Dedifferentiated amniotic fluid mesenchymal stem cell (primary cell): ENCODE data around the gene ATAD1.
"Not testable (repeated sequence)": the region's sequence is repeated elsewhere in the genome, so short reads cannot be mapped to it uniquely, and the experiment has no call there.

Source experiments
- DNase-seq: peaks from one replicate; pipeline ENCODE4 v3.0.0-alpha.2; 2016; ENCODE audit errors: extremely low spot score

ATAD1 gene, protein sequence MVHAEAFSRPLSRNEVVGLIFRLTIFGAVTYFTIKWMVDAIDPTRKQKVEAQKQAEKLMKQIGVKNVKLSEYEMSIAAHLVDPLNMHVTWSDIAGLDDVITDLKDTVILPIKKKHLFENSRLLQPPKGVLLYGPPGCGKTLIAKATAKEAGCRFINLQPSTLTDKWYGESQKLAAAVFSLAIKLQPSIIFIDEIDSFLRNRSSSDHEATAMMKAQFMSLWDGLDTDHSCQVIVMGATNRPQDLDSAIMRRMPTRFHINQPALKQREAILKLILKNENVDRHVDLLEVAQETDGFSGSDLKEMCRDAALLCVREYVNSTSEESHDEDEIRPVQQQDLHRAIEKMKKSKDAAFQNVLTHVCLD

DNA sequence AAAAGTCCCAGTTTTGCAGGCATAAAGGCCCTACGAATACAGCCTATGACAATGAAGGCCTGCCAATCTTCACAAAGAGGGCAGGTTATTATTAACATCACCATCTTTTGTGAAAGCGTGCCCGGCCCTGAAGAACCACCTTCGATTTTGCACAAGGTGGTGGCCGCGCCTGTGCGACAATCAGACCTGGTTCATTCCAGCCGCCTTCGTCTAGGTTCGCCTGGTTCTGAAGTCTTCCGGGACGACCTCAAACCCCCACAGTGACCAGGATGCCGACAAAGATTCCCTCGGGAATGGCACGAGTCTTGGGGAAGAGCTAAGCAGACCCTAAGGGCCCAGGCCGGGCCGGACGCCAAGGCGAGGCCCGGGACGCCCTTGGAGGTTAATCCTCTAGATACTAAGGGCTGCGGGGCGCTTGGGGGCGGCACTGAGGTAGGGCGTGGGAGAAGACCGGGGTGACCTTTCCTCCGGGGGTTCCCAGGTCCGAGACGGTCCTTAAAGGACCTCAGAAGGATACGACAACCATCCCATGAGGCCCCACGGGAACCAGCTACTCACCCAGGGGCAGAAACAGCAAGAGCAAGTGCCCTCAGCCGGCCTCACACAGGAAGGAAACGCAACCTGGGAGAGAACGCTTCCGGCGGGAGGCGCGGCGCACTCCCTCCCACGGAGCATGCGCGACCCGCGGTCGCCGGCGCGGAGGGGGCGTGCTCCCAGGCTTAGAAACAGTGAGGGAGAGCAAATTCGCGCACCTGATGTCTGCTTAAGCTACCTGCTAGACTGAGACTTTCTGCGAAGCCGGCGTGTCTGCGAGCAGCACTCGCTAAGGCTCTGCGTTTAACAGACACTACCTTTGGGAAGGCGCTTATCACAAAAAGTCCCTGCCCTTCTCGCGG, at the start of gene ATAD1:
Gene ATAD1, minus strand, starts transcription at position 618 of the 896 bp plus-strand sequence. CDS start 3,627 bp downstream, outside the sequence.
- peak; percentile 62 for DNase-seq

DNA sequence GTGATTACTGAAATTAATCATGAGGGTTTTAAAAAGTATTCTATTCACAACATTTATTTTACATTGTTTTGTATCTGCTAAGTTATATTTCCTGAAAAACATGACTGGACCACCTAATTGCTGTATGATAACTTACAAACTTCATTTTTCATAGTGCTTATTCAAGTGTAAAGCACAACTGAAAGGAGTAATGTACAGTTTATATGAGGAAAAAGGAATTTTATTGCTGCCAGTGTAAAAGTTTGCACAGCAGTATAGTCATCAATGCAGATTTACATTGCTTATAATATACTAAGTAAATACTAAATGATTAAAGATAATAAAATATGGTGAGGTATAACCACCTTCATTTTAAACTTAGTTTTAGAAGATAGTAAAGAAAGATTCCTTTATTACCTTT, 49.4 kb upstream of the ATAD1 start:
- DNase-seq = no peak

DNA sequence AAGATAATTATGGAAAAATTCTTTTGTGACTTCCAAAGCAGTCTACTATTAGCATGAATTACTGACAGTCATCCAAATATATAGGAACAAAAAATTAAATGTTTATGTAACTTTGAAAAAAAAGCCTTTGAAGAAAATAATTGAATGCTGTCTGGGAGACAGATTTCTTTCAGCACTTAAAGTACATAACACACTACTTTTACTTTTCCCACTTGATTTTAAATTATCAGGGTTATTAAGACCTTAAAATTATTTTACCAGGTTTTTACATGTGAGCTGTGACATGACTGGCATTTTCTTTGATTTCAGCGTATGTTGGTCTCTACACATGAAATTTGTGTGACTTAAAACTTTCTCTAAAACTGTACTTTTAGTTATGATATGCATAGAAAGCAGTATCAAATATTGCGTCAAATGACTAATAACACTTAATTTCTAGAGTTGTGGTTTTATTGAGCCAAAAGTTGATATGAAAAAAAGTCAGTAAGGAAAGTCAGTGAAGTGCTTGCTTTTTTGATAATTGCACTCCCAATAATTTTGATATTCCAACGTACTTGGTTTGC, 48.5 kb upstream of the ATAD1 start:
- DNase-seq = no peak

DNA sequence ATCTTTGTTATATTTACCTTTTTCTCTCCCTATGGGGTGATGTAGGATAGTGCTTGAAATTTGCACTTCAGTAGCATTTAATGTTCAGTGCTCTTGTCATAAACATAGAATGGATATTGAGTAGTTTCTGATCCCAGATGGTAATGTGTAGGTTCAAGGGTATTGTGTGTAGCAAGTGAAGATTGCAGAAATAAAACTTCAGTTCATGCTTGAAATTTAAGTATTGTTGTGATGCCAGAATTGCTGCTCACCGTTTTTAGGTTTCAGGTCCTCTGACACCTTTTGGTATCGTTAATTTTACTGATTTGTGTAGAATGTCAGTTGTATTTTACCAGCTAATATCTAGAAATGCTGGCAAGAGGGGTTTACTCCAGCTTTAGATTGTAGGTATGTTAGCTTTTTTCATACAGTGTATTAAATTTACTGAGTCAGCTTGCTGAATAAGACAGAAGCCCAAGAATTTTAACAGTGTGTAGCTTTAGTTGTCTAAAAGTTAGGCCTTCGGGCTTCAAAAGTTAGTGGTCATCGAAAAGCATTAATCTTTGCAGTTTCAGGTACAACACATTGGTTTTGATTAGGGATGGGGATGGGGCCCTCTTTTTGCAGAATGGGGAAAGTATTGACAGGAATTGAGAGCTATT, 47.3 kb upstream of the ATAD1 start:
- no peak for DNase-seq

DNA sequence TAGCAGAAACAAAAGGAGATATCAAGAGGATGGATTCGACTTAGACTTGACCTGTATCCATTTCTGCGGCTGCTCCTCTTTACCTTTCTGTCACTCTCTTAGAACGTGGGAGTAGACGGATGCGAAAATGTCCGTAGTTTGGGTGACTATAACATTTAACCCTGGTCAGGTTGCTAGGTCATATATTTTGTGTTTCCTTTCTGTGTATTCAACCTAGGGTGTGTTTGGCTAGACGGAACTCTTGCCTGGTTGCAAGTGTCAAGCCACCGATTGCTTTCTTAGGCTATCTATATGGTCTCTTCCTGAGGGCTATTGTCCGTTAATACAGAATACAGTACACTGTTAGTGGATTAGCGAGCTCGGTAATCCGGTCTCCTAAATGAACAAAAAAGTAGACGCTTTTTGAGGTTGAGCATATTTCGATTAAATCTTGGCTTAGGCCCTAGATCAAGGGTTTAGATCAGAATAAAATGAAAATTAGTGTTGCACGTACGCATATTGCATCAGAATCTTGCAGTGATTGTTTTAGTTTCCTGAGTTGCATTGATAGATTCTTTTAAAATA, 46.6 kb upstream of the ATAD1 start:
- no peak for DNase-seq

DNA sequence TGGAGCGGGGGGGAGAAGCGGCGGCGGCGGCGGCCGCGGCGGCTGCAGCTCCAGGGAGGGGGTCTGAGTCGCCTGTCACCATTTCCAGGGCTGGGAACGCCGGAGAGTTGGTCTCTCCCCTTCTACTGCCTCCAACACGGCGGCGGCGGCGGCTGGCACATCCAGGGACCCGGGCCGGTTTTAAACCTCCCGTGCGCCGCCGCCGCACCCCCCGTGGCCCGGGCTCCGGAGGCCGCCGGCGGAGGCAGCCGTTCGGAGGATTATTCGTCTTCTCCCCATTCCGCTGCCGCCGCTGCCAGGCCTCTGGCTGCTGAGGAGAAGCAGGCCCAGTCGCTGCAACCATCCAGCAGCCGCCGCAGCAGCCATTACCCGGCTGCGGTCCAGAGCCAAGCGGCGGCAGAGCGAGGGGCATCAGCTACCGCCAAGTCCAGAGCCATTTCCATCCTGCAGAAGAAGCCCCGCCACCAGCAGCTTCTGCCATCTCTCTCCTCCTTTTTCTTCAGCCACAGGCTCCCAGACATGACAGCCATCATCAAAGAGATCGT, 46.0 kb upstream of the ATAD1 start:
- not testable (repeated sequence) for DNase-seq

DNA sequence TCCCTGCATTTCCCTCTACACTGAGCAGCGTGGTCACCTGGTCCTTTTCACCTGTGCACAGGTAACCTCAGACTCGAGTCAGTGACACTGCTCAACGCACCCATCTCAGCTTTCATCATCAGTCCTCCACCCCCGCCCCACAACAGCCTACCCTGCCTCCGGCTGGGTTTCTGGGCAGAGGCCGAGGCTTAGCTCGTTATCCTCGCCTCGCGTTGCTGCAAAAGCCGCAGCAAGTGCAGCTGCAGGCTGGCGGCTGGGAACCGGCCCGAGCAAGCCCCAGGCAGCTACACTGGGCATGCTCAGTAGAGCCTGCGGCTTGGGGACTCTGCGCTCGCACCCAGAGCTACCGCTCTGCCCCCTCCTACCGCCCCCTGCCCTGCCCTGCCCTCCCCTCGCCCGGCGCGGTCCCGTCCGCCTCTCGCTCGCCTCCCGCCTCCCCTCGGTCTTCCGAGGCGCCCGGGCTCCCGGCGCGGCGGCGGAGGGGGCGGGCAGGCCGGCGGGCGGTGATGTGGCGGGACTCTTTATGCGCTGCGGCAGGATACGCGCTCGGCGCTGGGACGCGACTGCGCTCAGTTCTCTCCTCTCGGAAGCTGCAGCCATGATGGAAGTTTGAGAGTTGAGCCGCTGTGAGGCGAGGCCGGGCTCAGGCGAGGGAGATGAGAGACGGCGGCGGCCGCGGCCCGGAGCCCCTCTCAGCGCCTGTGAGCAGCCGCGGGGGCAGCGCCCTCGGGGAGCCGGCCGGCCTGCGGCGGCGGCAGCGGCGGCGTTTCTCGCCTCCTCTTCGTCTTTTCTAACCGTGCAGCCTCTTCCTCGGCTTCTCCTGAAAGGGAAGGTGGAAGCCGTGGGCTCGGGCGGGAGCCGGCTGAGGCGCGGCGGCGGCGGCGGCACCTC, 45.3 kb upstream of the ATAD1 start, which contains the start of the genes KLLN and PTEN:
Gene KLLN, minus strand, starts transcription at position 481 of the 891 bp plus-strand sequence. CDS start 1,046 bp downstream, outside the sequence.
Gene PTEN, plus strand, starts transcription at position 573 of the 891 bp plus-strand sequence. CDS start 845 bp downstream, outside the sequence.
- DNase-seq = peak; percentile 91

DNA sequence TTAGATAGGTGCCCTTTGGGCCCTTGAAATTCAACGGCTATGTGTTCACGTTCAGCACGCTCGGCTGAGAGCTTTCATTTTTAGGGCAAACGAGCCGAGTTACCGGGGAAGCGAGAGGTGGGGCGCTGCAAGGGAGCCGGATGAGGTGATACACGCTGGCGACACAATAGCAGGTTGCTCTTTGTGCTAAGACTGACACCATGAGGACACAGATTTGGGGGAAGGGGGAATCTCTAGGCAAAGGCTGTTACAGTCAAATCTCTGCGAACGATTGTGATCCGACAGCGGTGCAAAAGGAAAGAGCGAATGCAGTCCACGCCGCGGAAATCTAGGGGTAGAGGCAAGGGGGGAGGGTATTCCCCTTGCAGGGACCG, 44.6 kb upstream of the ATAD1 start:
- DNase-seq = peak; percentile 34

DNA sequence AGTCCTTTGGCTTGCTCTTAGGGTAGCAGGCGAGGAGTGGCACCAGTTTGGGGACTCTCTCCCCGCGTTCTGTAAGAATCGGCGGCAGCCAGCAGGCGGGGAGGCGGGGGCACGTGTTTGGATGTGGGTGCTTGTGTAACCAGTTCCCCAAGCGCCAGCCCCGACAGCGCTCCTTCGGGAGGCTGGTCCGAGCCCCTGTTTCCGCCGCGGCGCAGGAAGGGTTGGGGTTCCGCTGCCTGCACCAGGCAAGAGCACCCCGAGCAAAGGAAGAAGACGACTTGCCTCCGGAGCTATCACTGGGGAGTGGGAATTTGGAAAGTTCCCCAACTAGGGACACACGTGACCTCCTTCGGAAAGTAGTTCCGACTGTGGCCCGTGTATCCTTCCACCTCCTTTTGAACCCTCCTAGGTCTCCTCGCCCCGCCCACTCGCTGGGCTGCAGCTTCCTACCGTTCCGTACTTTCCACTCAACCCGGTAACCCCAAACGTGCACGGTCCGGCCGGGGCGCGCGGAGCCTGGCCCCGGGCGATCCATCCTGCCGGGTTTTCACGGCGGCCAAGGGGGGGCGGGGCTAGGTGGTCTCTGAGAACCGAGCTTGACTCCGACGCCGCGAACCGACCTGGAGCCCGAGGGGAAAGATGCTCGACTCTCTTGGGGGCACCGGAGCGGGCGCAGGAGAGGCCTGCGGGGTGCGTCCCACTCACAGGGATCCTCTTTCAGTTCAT, 44.1 kb upstream of the ATAD1 start:
- peak; percentile 92 for DNase-seq

DNA sequence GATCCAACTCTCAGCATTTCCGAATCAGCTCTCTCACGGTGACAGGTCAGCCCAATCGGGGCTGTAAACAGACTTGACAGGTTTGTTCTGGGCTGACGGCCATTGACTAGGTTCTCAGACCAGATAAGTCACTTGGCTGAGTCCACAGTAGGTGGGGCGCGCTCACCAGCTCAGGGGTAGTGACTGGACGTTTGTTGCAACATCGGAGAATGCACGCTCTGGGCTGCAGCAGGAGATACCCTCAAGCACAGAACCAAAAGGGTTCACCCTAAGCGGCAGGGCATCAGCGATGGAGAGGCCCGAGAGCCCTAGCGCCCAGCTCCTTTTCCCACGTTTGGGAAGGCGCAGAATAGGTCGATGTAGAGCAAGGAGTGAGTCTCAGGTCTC, 43.5 kb upstream of the ATAD1 start:
- DNase-seq = peak; percentile 45

DNA sequence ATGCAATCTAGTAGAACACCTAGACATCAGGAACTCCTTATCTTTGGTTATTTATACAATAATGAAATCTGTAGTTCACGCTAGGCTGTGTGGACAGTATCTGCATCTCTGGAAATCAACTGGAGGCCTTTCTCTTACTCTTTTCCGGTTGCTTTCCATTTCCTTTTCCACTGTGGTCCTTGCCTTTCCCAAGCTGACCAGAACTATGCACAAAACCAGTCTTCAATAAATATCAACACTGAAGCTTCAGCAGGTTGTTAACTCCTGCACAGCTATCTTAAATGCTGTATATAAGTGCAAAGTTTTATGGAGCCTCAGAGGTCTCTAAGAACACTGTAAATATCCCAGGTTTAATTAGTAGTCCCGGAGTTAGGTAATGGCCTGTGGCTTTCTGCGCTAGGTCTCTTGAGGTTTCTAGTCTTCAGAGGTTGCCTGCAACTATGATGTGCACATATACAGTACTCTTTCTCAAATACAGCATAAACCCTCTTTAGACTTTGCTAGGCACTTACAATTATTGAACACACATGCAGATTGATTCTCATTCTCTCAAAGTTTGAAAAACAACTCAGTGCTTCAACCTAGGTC, 42.9 kb upstream of the ATAD1 start:
- no peak for DNase-seq

DNA sequence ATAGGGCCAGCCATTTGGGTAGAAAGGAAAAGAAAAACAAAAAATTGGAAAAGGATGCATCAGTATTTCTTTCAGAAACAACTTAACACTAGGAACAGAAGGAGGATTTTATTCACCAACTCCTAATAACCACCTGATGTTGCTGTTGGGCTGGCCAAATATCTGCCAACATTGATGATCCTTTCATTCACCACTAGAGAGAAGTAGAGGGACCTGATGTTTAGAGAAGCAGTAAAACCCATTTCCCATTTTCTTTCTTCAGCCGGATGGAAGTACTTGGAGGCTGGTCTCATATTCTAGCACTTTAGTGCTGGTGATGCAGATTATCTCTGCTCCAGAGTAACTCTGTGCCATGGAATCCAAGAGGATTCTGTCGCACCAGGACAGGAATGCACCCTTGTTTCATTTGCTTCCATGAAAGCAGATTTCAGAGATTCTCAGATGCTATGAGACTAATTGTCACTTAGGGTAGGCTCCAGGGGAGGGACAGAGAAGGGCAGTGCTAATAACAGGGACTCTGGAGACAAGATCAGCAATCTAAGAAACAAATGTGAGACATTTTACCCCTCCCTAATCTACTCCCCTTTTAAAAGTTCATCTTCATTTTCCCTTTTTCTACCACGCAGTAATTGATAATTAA, 42.2 kb upstream of the ATAD1 start:
- peak; percentile 74 for DNase-seq

DNA sequence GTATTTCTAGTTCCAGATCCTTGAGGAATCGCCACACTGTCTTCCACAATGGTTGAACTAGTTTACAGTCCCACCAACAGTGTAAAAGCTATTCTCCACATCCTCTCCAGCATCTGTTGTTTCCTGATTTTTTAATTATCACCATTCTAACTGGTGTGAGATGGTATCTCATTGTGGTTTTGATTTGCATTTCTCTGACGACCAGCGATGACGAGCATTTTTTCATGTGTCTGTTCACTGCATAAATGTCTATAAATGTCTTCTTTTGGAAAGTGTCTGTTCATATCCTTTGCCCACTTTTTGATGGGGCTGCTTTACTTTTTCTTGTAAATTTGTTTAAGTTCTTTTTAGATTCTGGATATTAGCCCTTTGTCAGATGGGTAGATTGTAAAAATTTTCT, 37.6 kb upstream of the ATAD1 start:
- DNase-seq = not testable (repeated sequence)

DNA sequence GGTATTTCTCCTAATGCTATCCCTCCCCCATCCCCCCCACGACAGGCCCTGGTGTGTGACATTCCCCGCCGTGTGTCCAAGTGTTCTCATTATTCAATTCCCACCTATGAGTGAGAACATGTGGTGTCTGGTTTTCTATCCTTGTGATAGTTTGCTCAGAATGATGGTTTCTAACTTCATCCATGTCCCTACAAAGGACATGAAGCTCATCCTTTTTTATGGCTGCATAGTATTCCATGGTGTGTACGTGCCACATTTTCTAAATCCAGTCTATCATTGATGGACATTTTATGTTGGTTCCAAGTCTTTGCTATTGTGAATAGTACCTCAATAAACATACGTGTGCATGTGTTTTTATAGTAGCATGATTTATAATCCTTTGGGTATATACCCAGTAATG, 37.2 kb upstream of the ATAD1 start:
- not testable (repeated sequence) for DNase-seq

DNA sequence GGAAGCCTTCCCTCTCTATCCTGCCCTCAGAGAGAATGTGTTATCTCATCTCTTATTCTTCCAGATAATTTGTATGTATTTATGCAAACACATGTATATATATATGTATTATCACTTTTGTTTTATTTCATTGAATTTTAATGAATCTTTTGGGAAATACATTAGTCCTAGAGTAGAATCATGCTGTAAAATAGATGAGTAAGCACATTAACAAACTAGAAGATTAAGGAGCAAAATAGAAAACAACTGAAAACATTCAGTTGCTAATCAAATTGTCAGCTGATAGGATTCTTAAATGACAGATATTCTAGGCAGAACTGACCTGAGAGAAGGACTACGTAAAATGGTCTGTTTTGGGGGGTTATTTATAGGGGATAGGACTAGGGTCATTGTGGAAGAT, 34.1 kb upstream of the ATAD1 start:
- DNase-seq = no peak

DNA sequence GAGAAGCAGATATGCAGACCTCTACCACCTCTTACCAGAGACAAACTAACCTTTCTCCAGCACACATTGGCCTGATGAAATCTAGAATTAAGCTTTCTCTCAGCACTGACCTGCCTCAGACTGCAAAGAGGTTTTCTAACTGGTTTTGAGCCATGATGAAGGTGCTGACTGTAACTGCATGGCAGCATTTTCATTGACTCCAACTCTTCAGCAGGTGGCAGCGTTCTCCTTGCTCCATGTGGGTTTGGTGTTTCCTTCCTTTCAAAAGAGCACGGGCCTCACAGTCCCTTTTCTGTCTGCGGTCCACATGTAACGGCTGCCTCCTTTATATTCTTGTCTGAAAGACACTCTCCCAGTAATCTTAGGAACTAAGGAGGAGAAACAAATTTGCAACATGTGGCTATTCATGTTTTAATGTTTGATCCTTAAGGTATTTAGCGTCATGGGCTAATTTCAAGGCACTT, 32.7 kb upstream of the ATAD1 start:
- DNase-seq = peak; percentile 58

DNA sequence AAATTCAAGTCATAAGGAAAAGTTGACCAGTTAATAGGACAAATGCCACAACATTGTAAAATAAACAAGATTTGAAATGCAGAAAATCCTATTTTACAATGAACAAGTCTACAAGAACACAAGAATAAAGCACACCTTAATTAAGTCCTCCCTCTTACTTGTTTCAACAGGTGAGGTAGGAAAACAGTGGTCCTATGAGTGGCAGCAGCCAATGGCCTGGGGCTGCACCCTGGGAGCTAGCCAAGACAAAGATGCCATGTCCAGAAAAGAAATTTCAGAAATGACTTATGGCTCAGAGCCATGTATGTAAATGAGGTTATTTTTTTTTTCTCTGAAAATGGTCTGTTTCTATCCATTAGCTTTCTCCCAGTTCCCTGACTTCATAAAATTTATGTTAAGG, 31.0 kb upstream of the ATAD1 start:
- no peak for DNase-seq

DNA sequence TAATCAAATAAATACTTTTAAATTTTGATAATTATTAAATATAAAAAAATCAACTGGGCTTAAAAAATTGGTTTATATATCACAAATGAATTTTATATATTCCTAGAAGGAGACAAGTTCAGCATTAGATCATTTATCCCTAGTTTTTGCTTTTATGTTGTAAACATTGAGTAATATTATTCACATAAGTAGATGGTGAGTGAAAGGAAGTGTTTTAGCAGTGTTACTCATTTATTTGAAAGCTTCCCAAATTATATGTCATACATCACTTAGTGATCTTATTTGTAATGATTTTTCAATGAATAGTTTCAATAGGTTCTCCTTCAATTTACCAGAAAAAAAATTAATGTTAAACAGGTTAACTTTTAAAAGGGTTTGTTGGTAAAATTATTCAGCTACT, 29.5 kb upstream of the ATAD1 start:
- DNase-seq = no peak
